ENCODE measurements around the gene TLDC2. TPM values are rescaled to one million over a fixed set of nuclear protein-coding genes. Genes with fewer than 3 reads are reported as not detected.
"Not testable (repeated sequence)": the region's sequence is repeated elsewhere in the genome, so short reads cannot be mapped to it uniquely, and the experiment has no call there.

TLDC2 gene
- polyA plus RNA-seq, 3 donors = not detected

DNA sequence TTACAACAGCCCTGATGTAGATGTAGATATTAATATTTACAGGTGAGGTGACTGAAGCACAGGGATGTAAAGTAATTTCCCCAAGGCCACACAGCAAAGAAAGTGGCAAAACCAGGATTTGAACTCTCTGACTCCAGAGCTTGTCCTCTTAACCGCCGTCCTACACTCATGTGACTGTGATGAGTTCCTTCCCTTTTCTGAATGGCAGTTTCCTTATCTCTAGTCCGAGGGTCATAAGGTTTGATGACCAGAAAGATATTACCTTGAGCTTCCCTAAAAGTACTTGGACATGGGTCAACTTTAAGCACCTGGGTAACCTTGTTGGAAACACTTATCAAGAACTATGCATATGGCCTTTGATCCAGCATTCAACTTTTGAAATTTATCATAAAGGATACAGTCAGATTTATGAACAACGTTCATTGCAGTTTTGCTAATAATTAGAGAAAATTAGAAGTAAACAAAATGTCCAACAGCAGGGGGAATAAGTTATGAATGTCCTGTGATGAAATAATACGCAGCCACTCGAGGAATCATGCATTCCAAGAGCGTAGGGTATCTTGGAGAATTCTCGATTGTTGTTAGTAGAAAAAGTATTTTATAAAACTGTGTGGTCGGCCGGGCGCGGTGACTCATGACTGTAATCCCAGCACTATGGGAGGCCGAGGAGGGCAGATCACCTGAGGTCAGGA lies 2.3 kb upstream of the TLDC2 start:
- H3K9me3 Mint-ChIP-seq = no peaks in the 10 kb centered on the region
- peaks cover 16% of the 10 kb centered on the region for H3K4me1 Mint-ChIP-seq
- no peaks in the 10 kb centered on the region for H3K9me3 ChIP-seq (replicated peaks in 1 of 2; ENCODE audit: control insufficient read depth in 1 of 2, insufficient read depth in 1 of 2, low read length in 2 of 2)
- H3K36me3 ChIP-seq (replicated peaks in 1 of 2; ENCODE audit: control insufficient read depth in 1 of 2, insufficient read depth in 2 of 2, low read length in 2 of 2) = peaks cover 0 to 7% of the 10 kb centered on the region in 2 donors
- H3K27me3 Mint-ChIP-seq (ENCODE audit: low read depth in 3 of 3) = peaks cover 0 to 1% (median 0%) of the 10 kb centered on the region in 3 donors
- peaks cover 11 to 14% of the 10 kb centered on the region in 2 donors for H3K4me1 ChIP-seq (ENCODE audit: control insufficient read depth in 1 of 2, insufficient read depth in 2 of 2, low read length in 2 of 2)
- intact Hi-C loops (cut with micrococcal nuclease) = no loop called here
- H3K36me3 Mint-ChIP-seq = peaks cover 0 to 3% of the 10 kb centered on the region in 2 donors
- no peaks in the 10 kb centered on the region for H4K20me1 ChIP-seq (ENCODE audit: insufficient read depth, low read length)
- TF ChIP-seq, protein P1, sequence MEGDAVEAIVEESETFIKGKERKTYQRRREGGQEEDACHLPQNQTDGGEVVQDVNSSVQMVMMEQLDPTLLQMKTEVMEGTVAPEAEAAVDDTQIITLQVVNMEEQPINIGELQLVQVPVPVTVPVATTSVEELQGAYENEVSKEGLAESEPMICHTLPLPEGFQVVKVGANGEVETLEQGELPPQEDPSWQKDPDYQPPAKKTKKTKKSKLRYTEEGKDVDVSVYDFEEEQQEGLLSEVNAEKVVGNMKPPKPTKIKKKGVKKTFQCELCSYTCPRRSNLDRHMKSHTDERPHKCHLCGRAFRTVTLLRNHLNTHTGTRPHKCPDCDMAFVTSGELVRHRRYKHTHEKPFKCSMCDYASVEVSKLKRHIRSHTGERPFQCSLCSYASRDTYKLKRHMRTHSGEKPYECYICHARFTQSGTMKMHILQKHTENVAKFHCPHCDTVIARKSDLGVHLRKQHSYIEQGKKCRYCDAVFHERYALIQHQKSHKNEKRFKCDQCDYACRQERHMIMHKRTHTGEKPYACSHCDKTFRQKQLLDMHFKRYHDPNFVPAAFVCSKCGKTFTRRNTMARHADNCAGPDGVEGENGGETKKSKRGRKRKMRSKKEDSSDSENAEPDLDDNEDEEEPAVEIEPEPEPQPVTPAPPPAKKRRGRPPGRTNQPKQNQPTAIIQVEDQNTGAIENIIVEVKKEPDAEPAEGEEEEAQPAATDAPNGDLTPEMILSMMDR (IDR thresholded peaks at IDR 0.05) = no peak
- no peak overlapping the region for H2AFZ ChIP-seq (ENCODE audit: insufficient read depth, low read depth, low read length, poor library complexity, severe bottlenecking)
- no peak overlapping the region for H3K27ac ChIP-seq (ENCODE audit: low read depth in 1 of 2, low read length in 2 of 2)
- H3K4me3 ChIP-seq (replicated peaks in 1 of 3; ENCODE audit: low read depth in 2 of 3, low read length in 3 of 3) = no peak overlapping the region
- H3K4me2 ChIP-seq (replicated peaks; ENCODE audit: extremely low read depth, low read length, poor library complexity, severe bottlenecking) = no peak overlapping the region
- H3K9ac ChIP-seq (ENCODE audit: insufficient read depth, low read length, poor library complexity, severe bottlenecking) = no peak overlapping the region
- peak overlapping the region in 1 of 7 donors; percentile 53 for H3K27ac Mint-ChIP-seq
- WGBS (ENCODE audit: insufficient coverage) = 95% methylated on average over 10 of the region's 13 CpGs
- DNase-seq = peak in 2 of 3 donors; percentile 20 to 39
- H3K27me3 ChIP-seq (ENCODE audit: control insufficient read depth in 2 of 2, insufficient read depth in 2 of 2, low read length in 2 of 2) = no peaks in the 10 kb centered on the region
- no peak overlapping the region for H3K4me3 Mint-ChIP-seq
- no peaks in the 10 kb centered on the region for H3K79me2 ChIP-seq (ENCODE audit: insufficient read depth, low read length)

DNA sequence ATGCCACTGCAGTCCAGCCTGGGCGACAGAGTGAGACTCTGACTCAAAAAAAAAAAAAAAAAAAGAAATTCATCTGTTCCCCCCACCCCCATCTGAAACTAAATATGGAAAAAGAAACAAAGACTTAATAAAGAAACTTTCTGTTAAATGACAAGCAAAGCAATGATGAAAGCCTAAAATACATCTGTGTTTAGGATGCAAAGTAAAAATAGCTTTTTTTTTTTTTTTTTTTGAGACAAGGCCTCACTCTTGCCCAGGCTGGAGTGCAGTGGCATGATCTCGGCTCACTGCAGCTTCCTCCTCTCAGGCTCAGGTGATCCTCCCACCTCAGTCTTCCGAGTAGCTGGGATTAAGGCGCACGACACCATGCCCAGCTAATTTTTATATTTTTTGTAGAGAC lies 845 bp upstream of the TLDC2 start:
- H3K79me2 ChIP-seq (ENCODE audit: insufficient read depth, low read length); H3K4me2 ChIP-seq (replicated peaks; ENCODE audit: extremely low read depth, low read length, poor library complexity, severe bottlenecking); H3K4me3 ChIP-seq (replicated peaks in 1 of 3; ENCODE audit: low read depth in 2 of 3, low read length in 3 of 3); H3K9ac ChIP-seq (ENCODE audit: insufficient read depth, low read length, poor library complexity, severe bottlenecking); intact Hi-C loops (cut with micrococcal nuclease); H3K36me3 Mint-ChIP-seq; DNase-seq; H4K20me1 ChIP-seq (ENCODE audit: insufficient read depth, low read length); H3K27me3 ChIP-seq (ENCODE audit: control insufficient read depth in 2 of 2, insufficient read depth in 2 of 2, low read length in 2 of 2); H2AFZ ChIP-seq (ENCODE audit: insufficient read depth, low read depth, low read length, poor library complexity, severe bottlenecking); H3K4me3 Mint-ChIP-seq; H3K36me3 ChIP-seq (replicated peaks in 1 of 2; ENCODE audit: control insufficient read depth in 1 of 2, insufficient read depth in 2 of 2, low read length in 2 of 2); H3K9me3 ChIP-seq (replicated peaks in 1 of 2; ENCODE audit: control insufficient read depth in 1 of 2, insufficient read depth in 1 of 2, low read length in 2 of 2); H3K9me3 Mint-ChIP-seq; H3K27ac ChIP-seq (ENCODE audit: low read depth in 1 of 2, low read length in 2 of 2); H3K27me3 Mint-ChIP-seq (ENCODE audit: low read depth in 3 of 3): not testable (repeated sequence)
- Mint-ChIP-seq H3K4me1 (peaks cover 16% of the 10 kb centered on the region), H3K27ac (peak overlapping the region in 2 of 7 donors; percentile 24 to 68)
- 100% methylated on average over 3 of the region's 5 CpGs for WGBS (ENCODE audit: insufficient coverage)
- peaks cover 11 to 14% of the 10 kb centered on the region in 2 donors for H3K4me1 ChIP-seq (ENCODE audit: control insufficient read depth in 1 of 2, insufficient read depth in 2 of 2, low read length in 2 of 2)

All from CD14-positive monocyte (primary cell).